Activated CD4-positive, alpha-beta T cell treated with anti-CD3 and anti-CD28 coated beads for 48 hours (primary cell): ENCODE data around the gene SPINK4.

Source experiments
- DNase-seq: peaks from one replicate; pipeline ENCODE4 v3.0.0-alpha.2; 2020

The SPINK4 gene

DNA sequence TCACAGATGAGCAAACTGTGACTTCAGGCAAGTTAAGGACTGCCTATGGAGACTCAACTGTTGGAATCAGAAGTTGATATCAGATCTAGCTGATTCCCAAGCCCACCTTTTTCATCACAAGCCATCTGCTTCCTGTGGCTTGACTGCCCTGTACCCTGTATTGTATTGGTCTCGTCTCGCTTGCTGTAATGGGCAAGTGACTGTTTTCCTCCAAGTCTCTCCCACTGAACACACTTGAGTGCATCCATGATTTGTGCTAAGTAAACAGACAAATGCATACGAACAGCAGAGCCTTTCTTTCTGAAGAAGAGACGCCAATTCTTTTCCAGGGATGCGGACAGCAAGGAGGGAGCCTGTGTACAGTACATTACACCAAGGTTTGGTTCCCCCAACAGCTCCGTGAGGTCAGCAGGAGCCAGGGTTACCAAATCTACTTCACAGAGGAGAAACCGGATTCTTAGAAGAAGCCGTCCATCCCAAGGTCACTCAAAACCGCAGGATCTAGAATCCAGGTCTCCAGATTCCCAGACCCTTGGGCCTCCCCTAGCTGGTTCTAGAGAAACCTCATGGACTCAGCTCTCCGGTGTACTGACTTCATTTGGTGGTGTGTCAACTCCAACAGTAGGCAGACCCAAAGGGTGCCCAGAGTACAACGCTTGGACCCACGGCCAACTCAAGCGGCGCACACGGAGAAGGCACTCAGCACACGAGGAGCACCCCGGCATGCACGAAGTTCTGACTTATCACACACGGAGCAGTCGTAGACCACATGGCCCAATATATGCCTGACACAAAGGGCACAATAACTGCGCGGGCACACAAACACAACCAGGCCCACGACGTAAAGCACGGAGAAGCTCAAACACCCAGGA, 23.4 kb downstream of the SPINK4 start:
- peak; percentile 41 for DNase-seq

DNA sequence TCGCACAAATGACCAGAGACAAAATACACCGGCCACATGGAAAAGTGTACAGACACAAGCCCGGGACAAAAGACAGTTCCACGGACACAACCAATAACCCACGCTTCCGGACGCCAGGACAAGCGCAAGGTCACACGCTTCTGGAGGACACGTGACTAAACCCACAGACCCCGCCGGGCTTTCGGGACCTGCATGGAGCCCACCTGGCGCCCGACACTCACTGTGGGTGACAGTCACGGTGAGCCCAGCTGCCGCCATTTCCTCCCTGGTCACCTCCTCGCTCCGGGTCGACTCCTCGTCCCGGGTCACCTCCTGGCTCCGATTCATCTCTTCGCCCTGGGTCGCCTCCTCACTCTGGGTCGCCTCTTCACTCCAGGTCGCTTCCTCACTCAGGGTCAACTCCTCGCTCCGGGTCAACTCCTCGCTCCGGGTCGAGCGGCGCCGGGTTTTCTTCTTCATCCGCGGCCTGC, 24.1 kb downstream of the SPINK4 start:
- peak; percentile 58 for DNase-seq

DNA sequence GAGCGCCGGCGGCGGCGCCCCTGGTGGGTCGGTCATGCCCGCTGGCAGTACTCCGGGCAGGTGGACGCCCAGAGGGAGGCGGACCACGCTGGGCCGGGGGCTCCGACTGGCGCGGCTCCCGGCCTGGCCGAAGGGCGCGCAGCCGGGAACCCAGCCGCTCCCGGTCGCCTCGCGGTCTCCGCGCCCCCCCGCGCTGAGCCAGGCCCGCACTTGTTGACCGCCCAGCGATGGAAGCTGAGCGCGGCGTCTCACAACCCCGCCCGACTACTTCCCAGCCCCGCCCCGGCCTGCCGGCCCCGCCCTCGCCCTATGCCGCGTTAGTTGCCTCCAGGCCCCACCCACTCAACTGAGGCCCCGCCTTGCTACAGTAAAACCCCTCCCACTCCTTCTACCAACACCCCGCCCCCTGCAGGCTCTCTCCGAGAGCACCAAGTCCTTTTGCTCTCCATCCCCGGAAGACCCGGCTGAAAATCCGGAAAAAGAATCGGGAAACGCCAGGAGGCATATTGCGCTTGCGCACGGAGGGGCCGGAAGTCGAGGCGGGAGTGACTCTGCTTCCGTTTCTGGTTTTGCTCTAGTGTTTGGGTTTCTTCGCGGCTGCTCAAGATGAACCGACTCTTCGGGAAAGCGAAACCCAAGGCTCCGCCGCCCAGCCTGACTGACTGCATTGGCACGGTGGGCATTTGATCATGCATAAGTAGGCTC, 24.7 kb downstream of the SPINK4 start, which contains the start of the genes BAG1 and CHMP5:
BAG1 (minus strand) TSS at position 236 of the 705 bp plus-strand sequence.
CHMP5 (plus strand) TSS at position 577 of the 705 bp plus-strand sequence; CDS start at position 607, 30 bp downstream.
- peak; percentile 100 for DNase-seq

DNA sequence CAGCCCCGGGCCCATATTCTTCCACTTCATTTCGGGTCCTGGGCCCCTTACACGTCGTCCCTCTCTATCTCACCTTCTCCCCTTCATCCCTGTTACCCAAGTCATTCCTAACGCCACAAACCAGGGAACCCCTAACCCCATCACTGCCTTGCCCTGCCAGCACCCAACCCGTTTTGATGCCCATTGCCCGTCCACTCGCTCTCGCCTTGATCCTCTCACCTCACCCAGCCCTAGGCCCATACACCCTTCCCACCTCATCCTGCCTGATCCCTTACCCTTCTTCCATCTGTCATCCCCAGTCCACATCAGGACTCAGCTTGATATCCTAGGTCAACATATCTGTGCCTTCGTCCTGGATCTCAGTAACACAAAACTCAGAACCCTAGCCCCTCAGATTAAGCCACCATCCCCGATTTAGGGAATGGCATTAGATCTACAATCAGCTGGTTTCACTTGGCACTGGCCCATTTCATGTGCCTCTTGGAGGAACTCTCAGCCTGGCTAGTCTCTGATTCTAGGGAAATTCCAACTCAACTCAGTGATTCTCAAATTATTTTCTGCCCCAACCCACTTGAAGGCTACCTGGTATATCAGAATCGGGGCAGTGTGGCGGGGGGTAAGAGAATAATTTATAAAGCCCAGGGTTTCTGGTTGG, 25.4 kb downstream of the SPINK4 start:
- DNase-seq, result no peak

DNA sequence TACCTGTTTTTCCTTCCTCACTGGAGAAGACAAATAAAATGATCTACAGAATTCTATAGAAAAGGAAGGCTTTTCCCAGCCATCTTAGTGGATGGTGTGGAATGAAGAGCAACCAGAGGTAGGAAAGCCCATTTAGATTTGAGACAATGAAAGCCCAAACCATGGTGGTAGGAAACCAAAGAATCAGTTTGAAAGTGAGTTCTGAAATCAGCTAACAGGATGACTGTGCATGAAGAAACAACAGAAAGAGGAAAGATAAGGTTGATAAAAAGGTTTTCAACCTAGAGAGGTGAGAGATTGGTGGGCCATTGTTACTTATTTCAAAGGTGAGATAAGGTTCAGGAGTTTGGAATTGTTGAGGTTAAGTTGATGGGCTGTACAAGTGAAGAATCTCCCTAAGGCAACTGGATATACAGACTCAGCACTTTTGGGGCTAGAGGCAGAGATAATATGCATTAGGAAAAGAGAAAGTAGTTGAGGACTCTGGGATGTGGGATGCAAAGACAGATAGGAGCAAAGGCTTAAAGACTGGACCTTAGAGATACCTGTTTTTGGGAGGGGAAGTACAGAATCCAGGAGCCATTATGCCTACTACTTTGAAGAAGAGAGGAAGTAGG, 27.3 kb downstream of the SPINK4 start:
- DNase-seq, result no peak

DNA sequence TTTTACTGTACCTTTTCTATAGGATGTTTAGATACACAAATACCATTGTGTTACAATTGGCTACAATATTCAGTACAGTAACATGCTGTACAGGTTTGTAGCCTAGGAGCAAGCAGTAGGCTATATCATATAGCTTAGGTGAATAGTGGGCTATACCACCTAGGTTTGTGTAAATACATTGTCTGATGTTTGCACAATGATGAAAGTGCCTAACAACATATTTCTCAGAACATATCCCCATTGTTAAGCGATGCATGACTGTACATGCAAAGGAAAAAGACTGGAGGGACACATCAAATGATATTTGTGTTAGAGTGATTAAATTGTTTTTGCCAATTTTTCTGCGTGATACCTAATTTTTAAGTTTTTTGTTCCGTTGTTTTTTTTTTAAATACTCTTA, 30.2 kb downstream of the SPINK4 start:
- DNase-seq, result no peak

DNA sequence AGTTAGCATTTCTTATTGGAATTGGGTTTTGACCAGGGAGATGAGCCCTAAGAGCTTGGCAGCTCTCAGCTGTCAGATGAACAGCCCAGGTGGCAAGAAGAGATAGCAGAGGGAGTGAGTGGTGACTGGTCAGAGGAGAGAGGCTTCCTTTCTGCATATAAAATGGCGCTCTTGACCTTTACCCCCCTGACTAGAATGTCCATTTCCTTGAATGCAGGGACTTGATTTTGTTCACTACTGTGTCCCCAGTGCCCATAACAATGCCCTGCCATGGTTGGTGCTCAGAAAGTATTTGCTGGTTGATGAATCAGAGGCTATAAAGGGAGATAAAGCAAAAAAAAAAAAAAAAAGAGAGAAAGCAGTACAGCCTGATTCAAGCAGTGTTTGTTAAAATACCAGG, 32.1 kb downstream of the SPINK4 start:
- no peak for DNase-seq

DNA sequence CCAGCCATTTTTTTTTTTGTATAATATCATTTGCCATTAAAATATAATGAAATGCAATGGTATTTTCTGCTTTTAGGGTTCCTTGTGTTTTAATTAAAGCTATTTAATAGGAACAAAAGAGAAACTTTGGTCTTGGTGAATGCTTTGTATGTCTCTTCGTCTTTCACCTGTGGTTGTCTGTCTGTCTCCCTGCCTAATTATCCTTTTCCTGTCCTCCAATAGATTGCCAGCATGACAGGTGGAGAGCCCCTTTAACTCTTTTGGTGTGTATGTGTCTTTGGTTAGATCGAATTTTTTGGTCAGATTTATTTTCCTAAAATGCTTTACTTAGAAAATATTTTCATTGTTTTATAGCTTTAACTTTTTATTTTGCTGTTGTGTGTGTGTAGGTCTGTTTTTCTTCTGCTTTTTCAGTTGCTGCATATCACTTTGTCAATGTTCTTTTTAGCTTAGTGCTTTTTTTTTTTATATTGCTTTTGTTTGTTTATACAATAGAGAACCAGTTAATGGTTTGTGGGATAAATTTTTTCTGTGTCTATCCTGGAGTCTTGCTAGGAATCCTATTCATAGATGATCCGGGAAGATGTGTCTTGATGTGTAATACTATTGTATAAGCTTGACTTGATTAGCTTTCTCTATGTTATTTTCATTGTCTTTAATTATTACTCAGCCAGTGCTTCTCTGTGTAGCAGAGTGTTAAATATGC, 33.5 kb downstream of the SPINK4 start:
- no peak for DNase-seq

DNA sequence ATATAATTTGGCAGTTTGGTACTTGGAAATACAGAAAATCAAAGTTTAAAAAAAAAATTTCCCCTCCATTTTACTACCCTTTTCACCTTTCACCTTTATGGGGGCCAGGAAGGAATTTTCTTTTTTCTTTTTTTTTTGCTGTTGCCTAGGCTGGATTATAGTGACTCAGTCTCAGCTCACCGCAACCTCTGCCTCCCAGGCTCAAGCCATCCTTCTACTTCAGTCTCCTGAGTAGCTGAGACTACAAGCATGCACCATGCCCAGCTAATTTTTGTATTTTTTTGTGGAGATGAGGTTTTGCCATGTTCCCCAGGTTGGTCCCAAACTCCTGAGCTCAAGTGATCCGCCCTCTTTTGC, 34.0 kb downstream of the SPINK4 start:
- DNase-seq, result no peak

DNA sequence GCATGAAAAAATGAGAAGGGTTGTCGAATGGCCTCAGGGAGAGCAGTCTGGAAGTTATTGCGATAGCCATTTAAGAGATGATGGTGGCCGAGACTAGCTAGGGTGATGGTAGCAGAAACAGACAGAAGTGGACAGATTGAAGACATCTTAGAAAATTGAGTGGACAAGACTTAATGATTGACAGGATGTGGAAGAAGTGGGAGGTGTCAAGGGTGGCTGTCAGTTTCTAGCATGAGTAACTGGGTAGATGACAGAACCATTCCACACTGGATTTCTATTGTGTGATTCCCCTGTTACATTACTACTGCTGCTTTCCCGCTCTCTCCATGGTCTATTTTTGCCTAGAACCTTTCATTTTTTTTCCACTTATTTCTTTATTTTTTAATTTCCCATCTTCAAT, 37.5 kb downstream of the SPINK4 start:
- DNase-seq, result no peak

DNA sequence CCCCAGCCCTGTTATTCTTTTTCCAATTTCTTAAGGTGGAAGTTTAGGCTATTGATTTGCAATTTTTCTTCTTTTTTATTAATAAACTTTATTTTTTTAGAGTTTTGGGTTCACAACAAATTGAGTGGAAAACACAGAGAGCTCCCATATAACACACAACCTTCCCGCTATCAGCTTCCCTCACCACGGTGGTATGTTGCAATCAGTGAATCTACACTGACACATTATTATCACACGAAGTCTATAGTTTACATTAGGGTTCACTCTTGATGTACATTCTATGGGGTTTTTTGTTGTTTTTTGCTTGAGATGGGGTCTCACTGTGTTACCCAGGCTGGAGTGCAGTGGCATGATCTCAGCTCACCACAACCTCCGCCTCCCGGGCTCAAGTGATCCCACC, 45.5 kb downstream of the SPINK4 start:
- no peak for DNase-seq

DNA sequence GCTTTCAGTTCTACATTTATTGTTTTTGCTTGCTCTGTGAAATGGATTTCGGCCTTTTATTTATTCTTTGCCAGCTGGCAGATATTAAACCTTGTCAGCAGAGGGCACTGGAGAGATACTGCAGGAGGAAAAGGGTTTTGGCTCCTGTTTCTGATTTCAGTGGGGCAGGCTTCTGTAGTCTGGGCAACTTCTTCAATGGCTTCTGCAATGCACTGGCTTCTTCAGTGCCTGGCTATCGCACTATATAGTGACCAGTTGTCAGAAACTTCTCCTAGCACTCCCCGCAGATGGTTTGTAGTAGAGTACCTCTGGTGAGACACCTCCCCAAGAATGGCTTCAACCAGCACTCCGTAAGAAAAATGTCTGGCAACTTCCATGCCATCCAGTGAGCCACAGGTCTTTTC, 47.1 kb downstream of the SPINK4 start:
- peak; percentile 56 for DNase-seq

DNA sequence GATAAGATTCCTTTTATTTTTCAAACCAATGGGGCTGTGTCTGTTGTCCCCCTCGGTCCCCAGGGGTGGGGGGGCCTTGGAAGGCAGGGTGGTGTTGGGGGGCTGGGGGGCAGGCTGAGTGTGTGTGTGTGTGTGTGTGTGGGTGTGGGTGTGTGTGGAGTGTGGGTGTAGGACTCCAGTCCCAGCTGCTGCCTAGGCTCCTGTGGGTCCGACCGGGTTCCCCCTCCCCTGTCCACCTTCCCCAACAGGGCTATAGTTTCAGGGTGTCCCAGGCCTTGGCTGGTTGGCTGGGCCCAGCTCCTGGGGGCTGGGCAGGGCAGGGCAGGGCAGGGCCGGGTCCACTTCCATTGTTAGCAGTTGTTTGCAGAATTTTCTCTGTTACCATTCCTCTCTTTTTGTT, 48.3 kb downstream of the SPINK4 start:
- no peak for DNase-seq

DNA sequence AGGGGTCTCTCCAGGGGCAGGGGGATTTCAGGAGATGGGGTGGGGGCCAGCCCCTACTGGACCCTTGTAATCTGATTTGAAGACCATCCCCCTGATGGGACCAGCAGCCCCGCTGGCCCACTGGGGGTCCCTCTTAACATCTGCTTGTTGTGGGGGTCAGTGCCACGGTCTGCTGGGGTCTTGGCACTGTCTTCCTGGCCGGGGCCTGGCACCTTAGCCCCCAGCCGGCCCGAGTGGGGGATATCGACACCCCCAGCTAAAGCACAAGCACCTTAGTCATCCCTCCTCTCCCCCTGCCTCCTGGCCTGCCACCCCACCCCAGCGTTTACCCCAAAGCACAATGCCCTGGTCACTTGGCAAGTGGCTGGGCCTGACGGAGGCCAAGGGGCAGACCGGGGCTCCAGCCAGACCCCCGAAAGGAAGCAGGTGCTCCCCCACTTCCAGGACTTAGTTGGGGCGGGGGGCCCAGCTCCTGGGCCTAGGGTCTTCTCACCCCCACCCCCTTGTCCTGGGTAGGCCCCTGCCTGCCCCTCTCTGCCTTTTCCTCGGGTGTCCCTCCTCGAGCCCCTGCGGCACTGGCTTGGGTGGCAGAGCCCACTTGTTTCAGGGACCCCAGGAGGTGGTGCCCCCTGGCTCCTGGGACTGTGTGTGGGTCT, 49.0 kb downstream of the SPINK4 start:
- no peak for DNase-seq

DNA sequence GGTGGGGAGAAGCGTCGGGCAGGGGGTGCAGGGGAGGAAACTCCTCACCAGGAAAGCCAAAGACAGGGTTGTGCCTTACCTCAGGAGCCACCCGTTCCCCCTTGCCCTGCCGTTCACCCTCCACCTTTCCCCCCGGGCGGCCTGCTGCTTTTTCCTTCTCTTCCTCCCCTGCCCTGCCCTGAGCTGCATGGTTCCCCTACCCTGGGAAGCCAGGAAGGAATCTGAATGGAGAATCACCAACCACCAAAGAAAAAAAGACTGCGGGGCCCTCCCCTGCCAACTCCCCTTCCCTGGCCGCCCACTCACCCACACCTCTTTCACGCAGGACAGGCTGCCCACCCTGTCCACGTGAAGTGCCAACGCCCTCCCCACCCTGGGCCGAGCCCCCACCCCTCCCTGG, 49.5 kb downstream of the SPINK4 start:
- peak; percentile 57 for DNase-seq

DNA sequence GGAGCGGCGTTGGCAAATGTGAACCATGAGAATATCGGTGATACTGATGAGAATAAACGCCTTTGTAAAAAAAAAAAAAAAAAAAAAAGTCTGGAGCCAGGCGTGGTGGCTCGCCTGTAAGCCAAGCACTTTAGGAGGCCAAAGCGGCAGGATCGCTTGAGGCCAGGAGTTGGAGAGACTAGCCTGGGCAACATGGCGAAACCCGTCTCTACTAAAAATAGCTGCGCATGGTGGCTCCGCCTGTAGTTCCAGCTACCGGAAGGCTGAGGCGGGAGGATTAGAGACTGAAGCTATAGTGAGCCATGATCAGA, 49.9 kb downstream of the SPINK4 start:
- DNase-seq, result no peak

DNA sequence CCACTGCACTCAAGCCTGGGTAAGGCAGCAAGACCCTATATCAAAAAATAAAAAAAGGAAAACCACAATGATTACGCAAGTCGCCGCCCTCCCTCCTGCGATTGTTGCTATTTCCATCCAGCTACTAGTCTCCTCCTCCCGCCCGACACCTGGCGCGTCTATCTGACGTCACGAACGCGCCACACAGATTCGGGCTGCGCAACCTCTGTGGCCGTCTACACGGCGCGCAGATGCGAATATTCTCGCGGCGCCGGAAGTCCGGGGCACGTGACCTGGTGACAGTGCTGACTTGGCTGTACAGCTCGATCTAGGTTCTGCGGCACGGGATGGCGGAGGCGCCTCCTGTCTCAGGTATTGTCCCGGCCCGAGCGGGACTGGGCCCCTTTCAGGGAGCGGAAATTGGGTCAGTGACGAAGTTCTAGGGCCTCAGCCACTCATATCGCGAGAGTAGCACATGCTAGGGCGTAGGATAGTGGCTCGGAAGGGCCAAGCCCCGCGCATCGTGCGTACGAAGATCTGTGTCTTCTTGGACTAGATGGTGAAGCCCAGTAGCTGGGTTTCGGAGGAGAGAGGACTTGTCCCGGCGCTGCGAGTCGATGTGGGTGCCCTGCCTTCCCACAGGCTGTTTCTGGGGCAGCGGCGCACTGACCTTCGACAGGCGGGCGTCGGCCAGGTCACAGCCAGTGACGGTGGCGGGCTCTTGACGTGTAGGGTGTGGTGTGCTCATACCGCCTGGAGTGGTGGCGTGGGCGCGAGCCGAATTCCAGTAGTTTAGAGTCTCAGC, 50.5 kb downstream of the SPINK4 start, which contains the start of gene NFX1:
NFX1 (plus strand) TSS at position 270 of the 784 bp plus-strand sequence; CDS start at position 327, 57 bp downstream.
- DNase-seq, result peak; percentile 98

DNA sequence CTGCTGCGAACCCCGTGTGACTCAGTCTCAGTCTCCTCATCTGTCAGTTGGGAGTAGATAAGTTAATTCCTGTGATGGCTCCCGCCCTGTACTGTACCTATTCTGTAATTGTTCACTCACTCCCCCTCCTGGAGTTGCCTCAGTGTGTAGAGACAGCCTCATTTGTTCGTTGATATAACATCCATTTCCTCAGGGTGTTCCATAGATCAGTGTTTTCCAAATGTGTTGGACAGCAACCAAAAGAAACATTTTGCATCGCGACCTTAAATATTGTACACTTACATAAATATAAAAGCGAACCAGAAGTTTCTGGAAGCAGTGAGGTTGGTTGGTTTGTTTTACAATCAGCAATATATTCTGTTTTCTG, 51.0 kb downstream of the SPINK4 start:
- DNase-seq, result no peak

DNA sequence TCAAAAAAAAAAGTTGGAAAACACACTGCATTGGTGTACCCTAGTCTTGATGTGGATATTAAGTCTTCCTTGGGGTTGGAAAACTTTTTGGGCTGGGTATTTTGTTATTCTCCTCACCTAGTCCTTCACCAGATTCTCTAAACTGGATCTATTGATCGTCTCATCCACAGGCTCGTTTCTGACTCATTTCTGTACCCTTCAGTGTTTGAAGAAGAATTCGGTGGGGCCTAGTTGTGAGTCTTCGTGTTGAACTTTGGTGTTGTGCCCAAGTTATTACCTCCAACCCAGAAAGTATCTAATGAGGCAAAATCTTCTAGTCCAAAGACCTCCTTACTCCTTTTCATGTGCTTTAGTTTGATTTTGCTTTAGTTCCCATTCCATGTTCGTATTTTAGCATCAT, 51.9 kb downstream of the SPINK4 start:
- DNase-seq, result no peak

DNA sequence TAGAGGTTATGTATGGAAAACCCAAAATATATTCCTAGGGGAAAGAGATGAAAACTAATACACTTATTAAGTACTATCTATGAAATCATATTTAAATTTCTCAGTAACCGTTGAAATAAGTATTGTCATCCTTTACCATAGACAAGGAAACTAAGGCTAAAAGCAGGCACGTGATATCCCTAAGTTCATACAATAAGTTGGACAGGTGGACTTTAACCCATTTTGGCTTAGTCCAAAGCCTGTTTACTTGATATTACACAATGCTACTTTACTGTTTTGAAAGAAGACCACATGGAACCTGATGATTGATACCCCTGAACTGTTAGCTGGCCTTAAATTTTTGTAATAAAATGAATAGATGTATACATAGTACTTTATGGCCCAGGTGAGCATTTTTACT, 53.8 kb downstream of the SPINK4 start:
- no peak for DNase-seq
